ENCODE measurements around the gene SEC61A2. TPM values are rescaled to one million over a fixed set of nuclear protein-coding genes. Genes with fewer than 3 reads are reported as not detected.

The SEC61A2 gene
- total and polyA plus RNA-seq, 12 donors = 5.8 to 17.8 (median 10.6) TPM

- Histone ChIP-seq H3K27ac (no peak overlapping the region), H3K36me3 (peaks cover 0 to 98% (median 23%) of the 10 kb centered on the region in 9 donors), H3K4me3 (no peak overlapping the region), H3K9me3 (no peaks in the 10 kb centered on the region), H3K27me3 (no peaks in the 10 kb centered on the region), H3K4me1 (no peaks in the 10 kb centered on the region)
- 79 to 87% methylated on average over 3 of the region's 3 CpGs for WGBS, 2 donors
- TF ChIP-seq CTCF (IDR thresholded peaks at IDR 0.05) = no peak
- no peak for ATAC-seq
- intact Hi-C loops (cut with DNase I) = no loop called here
- no peak for DNase-seq
These were observed 77.6 kb downstream of the SEC61A2 start for GRCh38 chr10:12207114-12207513.

DNA sequence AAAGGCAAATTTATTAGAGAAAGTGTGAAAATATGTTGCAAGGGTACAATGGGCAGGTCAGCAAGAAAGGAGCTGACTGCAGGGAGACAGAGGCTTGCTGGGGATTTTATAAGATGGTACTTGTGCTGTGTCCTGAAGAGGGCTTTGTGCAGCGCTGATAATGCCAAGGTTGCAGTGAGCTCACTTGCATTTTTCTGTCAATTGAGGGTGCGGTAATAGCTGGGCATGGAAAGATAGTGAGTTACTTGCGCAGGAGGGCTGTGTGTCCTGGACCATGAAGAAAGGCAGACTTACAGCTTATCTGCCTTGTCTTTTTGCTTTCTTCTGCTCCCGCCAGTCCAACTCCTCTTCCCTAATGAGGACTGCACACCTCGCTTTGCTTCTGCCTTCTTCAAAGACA lies 79.0 kb downstream of the SEC61A2 start:
- H3K27me3 ChIP-seq = no peaks in the 10 kb centered on the region
- DNase-seq (no peak), ATAC-seq (no peak)
- H3K36me3 ChIP-seq = peaks cover 0 to 95% (median 27%) of the 10 kb centered on the region in 9 donors
- intact Hi-C loops (cut with DNase I) = no loop called here
- H3K4me1 ChIP-seq = no peaks in the 10 kb centered on the region
- no peak overlapping the region for H3K4me3 ChIP-seq
- WGBS, 2 donors = 94 to 96% methylated on average over 5 of the region's 5 CpGs
- no peaks in the 10 kb centered on the region for H3K9me3 ChIP-seq
- no peak overlapping the region for H3K27ac ChIP-seq
- TF ChIP-seq CTCF (IDR thresholded peaks at IDR 0.05) = no peak

DNA sequence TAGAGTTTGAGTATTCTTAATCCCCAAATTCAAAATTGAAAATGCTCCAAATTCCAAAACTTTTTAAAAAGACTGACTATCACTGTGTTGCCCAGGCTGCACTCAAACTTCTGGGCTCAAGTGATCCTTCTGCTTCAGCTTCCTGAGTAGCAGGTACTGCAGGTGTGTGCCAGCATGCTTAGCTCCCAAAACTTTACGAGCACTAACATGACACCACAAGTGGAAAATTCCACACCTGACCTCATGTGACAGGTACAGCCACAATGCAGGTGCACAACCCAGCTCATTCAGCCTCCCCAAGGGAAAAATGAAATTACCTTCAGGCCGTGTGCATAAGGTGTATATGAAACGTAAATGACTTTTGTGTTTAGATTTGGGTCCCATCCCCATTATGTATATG lies 83.0 kb downstream of the SEC61A2 start:
- H3K36me3 ChIP-seq = peaks cover 0 to 79% (median 31%) of the 10 kb centered on the region in 9 donors
- no peak for DNase-seq
- H3K27ac ChIP-seq = no peak overlapping the region
- no peak for TF ChIP-seq CTCF (IDR thresholded peaks at IDR 0.05)
- H3K4me3 ChIP-seq = no peak overlapping the region
- intact Hi-C loops (cut with DNase I) = loop anchor here in 2 of 10 donors (5.0 kb wide), 2 partner anchors 495 to 500 kb away; no protein-coding TSS in a partner anchor
- H3K4me1 ChIP-seq = peaks cover 0 to 21% (median 11%) of the 10 kb centered on the region in 9 donors
- H3K9me3 ChIP-seq = no peaks in the 10 kb centered on the region
- H3K27me3 ChIP-seq = no peaks in the 10 kb centered on the region
- 95 to 96% methylated on average over 3 of the region's 3 CpGs for WGBS, 2 donors
- ATAC-seq = no peak

- ATAC-seq (no peak), DNase-seq (no peak)
- no peak overlapping the region for H3K27ac ChIP-seq
- 69 to 79% methylated on average over 3 of the region's 3 CpGs for WGBS, 2 donors
- intact Hi-C loops (cut with DNase I) = loop anchor here in 2 of 10 donors (5.0 kb wide), 2 partner anchors 494 to 499 kb away; no protein-coding TSS in a partner anchor
- H3K4me3 ChIP-seq = no peak overlapping the region
- H3K36me3 ChIP-seq = peaks cover 0 to 79% (median 38%) of the 10 kb centered on the region in 9 donors
- H3K27me3 ChIP-seq = no peaks in the 10 kb centered on the region
- H3K4me1 ChIP-seq = peaks cover 0 to 21% (median 11%) of the 10 kb centered on the region in 9 donors
- no peak for TF ChIP-seq CTCF (IDR thresholded peaks at IDR 0.05)
- H3K9me3 ChIP-seq = no peaks in the 10 kb centered on the region
These were observed 84.1 kb downstream of the SEC61A2 start for GRCh38 chr10:12213621-12214020.

All from heart right ventricle (tissue), 16 donors.